SU-DHL-6 (cell line): Measurements from ENCODE around the gene MTERF1.

ENCODE experiments used
- CTCF ChIP-seq: fragments of 200-600 bp; sonication (generic); IDR thresholded peaks from one replicate; pipeline ENCODE4 v1.5.1; 2017; ENCODE audit warnings: antibody characterized with exemption, mild to moderate bottlenecking, low read length, moderate library complexity; ENCODE audit not compliant: insufficient read depth, poor library complexity, severe bottlenecking
- EZH2phosphoT487 ChIP-seq: fragments of 200-600 bp; sonication (generic), shearing (Covaris generic); conservative IDR thresholded peaks from 2 replicates; pipeline ENCODE4 v1.6.1; 2018; ENCODE audit warnings: mild to moderate bottlenecking, antibody characterized with exemption, low read length, moderate library complexity, mixed read lengths

DNA sequence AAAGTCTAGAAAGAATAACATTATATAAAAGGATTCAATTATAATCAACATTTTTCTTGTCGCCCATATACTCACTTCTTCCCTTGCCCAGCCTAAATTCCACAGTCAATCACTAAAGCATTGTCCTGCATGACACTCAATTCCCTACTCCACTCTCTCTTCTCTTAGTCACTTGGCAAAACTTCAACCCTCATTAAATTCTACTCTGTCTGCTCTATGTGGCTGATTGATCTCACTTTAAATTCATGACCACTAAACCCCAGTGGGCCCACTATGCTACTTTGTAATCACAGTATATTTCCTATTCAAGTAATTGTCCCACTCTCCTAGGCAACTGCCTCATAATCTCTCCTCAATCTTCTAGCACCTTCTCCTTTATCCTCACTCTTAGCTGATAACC lies 54.1 kb downstream of the MTERF1 start:
- no peak for TF ChIP-seq CTCF
- TF ChIP-seq EZH2phosphoT487: no peak
